Measurements from ENCODE around the gene BMPR1B.

BMPR1B gene

GRCh38 chr4:95180531-95181242, 422.9 kb downstream of the BMPR1B start:
- DNase-seq (ENCODE audit: low spot score): no peak

DNA sequence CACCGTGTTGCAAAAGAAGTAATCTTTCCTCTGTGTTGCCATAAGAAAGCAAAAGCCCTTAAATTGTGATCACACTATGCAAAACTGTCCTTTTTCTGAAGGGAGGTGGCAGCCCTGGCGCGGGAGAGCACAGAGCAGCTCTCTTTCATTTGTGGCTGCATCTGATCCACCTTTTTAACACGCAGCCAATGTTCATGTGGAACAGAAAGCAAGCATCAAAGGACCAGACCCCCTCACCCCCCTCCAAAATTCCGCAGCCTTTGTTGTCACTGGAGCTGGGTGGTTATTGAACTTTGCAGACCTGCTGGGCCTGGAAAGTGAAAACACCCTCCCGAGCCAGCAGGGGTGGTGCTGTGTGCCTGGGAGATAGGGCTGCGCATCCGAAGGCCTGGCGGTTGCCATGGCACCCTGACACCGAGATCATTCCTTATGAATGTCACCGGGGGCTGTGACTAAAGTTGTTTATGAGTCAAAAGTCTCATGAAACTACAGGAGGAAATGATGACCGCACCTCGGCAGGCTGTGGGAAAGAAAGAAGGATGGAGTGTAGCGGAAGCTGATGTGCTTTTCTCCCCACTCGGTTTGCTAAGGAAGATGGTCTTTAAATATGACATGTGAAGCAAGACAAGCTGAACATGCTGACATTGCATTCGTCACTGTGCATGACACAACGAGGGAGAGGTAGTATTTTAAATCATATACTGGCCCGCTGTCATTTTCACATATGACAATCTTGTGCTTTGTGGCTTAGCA, 423.7 kb downstream of the BMPR1B start:
- DNase-seq (ENCODE audit: low spot score) (peak; percentile 10), FAIRE-seq (no peak)

More at GRCh38 chr4:95180531-95181242, 422.9 kb downstream of the BMPR1B start:
- FAIRE-seq: no peak

GRCh38 chr4:95181996-95182306, 424.2 kb downstream of the BMPR1B start:
- no peak for FAIRE-seq
- no peak for DNase-seq (ENCODE audit: low spot score)

GRCh38 chr4:95183656-95184408, 426.1 kb downstream of the BMPR1B start:
- DNase-seq (ENCODE audit: low spot score) (no peak), FAIRE-seq (no peak)

DNA sequence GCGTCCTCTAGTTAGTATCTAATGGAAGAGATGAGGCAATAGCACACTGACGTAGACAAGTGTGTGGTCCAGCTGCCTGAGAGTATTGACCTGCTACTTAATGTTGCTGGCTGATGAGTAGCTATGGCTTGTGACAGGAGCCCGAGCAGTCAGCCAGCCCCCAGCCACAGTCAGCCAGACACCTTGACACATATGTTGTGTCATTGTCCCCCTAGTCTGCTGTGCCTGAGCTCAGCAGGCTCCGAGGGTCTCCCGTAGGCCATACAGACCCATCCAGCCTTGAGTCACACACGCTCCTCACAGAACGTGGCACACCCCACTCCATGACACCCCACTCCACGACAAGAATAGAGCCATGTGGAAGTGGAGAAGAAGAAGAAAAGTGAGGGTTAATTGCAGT, 428.9 kb downstream of the BMPR1B start:
- no peak for FAIRE-seq
- DNase-seq (ENCODE audit: low spot score): no peak

DNA sequence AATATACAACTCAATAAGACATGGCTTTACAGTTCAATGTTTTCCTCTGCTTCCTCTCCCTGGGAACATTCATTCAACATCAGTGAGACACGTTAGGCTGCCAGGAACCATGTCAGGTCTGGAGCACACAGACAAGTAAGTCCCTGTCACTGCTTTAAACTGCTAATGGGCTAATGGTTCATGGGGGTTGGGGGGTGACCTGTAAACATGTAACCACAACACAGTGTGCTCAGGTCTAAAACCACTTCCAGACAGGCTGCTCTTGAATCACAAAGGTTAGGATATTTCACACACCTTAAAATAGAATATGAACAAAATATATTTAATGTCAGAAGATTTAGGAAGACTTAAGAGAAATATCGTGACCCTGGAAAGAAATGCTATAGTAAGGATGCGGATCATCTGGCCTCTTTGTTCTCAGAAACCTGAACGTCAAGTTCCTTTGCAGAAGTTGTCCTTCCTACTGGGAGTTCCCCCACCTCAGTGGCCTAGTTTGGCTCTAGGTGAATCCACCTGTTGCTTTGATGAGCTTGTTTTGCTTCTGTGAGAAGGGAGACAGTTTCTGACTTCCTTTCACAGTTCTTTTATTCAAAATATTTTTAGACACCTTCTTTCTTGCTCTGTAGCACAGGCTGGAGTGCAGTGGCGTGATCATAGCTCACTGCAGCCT, 431.1 kb downstream of the BMPR1B start:
- no peak for FAIRE-seq
- no peak for DNase-seq (ENCODE audit: low spot score)

DNA sequence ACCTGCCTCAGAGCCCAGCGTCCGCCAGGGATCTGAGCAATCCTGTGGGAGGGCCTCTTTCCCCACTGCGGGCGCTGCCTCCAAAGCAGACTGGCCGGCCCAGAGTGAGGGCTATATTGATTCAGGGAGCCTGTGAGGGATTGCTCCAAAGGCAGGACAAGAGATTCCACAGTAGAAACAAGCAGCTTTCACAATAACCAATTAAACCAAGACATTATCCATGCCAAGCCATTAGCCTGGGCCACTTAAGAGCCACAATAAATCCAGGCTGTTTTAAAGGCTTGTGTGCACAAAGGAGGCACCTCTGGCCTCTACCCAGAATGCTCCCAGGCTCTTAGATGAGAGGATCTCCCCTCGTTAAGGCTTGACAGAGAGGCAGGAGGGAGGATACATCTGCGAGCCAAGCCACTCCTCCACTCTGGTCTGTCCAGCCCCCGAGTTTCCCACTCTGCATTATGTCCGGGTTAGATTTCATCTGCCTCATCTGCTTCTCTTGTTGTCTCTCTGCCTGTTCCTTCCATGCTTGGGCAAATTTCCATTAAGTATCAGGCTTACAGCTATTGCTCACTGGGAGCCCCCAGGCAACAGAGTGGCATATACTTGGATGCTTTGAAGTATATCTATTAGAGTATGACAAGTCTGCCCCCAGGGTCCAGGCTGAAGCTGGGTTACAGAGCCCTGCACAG, 433.1 kb downstream of the BMPR1B start:
- FAIRE-seq: no peak

GRCh38 chr4:95191537-95191936, 433.8 kb downstream of the BMPR1B start:
- no peak for FAIRE-seq

More for the DNA sequence above, 433.1 kb downstream of the BMPR1B start:
- no peak for DNase-seq (ENCODE audit: low spot score)

GRCh38 chr4:95193391-95194224, 435.9 kb downstream of the BMPR1B start:
- FAIRE-seq: no peak

More at GRCh38 chr4:95191537-95191936, 433.8 kb downstream of the BMPR1B start:
- no peak for DNase-seq (ENCODE audit: low spot score)

GRCh38 chr4:95197353-95197752, 439.6 kb downstream of the BMPR1B start:
- DNase-seq (ENCODE audit: low spot score) (no peak), FAIRE-seq (no peak)

More at GRCh38 chr4:95193391-95194224, 435.9 kb downstream of the BMPR1B start:
- DNase-seq (ENCODE audit: low spot score): no peak

DNA sequence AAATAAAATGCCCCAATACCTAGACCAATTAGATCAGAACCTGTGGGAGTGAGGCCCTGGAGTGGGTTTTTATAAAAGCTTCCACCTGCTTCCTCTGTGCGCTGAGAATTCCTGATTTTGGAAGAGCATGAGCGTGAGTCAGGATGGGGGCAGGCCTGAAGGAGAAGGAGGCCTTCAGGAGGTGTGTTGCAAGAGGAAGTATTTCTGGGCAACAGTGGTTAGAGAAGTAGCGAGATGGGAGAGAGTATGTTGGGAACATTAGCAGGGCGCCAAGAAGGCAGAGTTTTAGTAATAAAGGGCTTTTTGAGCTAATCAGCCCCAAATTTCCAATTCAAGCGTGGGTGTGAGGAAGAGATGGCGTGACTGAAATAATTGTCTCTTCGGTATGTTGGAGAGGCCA, 441.2 kb downstream of the BMPR1B start:
- FAIRE-seq (no peak), DNase-seq (ENCODE audit: low spot score) (no peak)

DNA sequence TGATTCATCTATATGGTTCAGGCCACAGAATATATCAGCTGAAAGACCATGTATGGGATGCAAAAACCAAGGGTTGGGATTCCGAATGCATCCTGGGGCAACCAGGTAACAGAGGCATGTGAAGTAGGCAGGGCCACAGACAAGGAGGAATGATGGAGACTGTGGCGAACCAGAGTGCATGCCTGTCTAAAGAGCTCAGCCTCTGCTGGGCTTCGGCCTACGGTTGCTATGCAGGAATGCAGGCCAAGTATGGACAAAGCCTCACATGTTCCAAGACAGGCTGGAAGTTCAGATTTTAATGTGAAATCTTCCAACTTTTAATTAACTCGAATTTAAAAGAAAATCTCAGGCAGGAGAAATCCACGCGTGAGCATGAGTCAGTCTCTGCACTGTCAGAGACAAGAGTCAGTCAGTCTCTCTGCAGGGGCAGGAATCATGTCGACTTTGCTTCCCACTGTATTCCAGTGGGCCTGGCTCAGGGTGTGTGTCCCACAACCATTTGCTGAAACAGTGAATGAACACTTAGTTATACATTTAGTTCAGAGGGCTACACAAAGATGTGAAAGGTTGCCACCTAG, 446.6 kb downstream of the BMPR1B start:
- DNase-seq (ENCODE audit: low spot score): no peak

GRCh38 chr4:95204873-95205272, 447.1 kb downstream of the BMPR1B start:
- DNase-seq (ENCODE audit: low spot score) (no peak), FAIRE-seq (no peak)

More for the DNA sequence above, 446.6 kb downstream of the BMPR1B start:
- no peak for FAIRE-seq
